Stomach (tissue), 9 donors: Measurements from ENCODE around the gene TSGA10. TPM values are rescaled to one million over a fixed set of nuclear protein-coding genes. Genes with fewer than 3 reads are reported as not detected.
"Not testable (repeated sequence)": the region's sequence is repeated elsewhere in the genome, so short reads cannot be mapped to it uniquely, and the experiment has no call there.

Experiments used
- DNase-seq, 2 donors: peaks; one replicate each; pipeline versions ENCODE4 v3.0.0 to v3.0.0-alpha.2; 2013 to 2019
- H3K27ac ChIP-seq, 5 donors: fragments of 200-600 bp in 4 of 5; sonication (generic) in 4 of 5; one replicate each; pipeline ENCODE4 v1.5.1; 2013 to 2019; ENCODE audit warnings: mild to moderate bottlenecking in 1 of 5, moderate library complexity in 1 of 5
- H3K27me3 ChIP-seq, 3 donors: fragments of 200-600 bp; sonication (generic); one replicate each; pipeline ENCODE4 v1.5.1; 2017 to 2019; ENCODE audit warnings: mixed run types in 1 of 3
- H3K36me3 ChIP-seq, 4 donors: fragments of 200-600 bp; sonication (generic); 1 replicate in 3 of 4; 2 replicates in 1 of 4; pipeline ENCODE4 v1.5.1; 2016 to 2019
- H3K4me1 ChIP-seq, 4 donors: fragments of 200-600 bp; sonication (generic); one replicate each; pipeline ENCODE4 v1.5.1; 2016 to 2019
- H3K4me3 ChIP-seq, 4 donors: fragments of 200-600 bp; sonication (generic) in 3 of 4; one replicate each; pipeline ENCODE4 v1.5.1; 2016 to 2019; ENCODE audit warnings: mild to moderate bottlenecking in 1 of 4
- H3K9me3 ChIP-seq, 4 donors: fragments of 200-600 bp; sonication (generic); one replicate each; pipeline ENCODE4 v1.5.1; 2016 to 2019
- CTCF ChIP-seq, 7 experiments: fragments of 450-650 bp in 4 of 7; fragments of 200-600 bp in 3 of 7; sonication (generic) in 3 of 7; IDR thresholded peaks; one replicate each; pipeline ENCODE4 v1.5.1; 2016 to 2019; ENCODE audit warnings: antibody characterized with exemption in 7 of 7, control low read depth in 2 of 7, mild to moderate bottlenecking in 1 of 7
- EP300 ChIP-seq: sonication (generic); formaldehyde crosslinking; IDR thresholded peaks from one replicate; pipeline ENCODE4 v1.6.1; 2017; ENCODE audit warnings: antibody characterized with exemption
- POLR2A ChIP-seq, 4 donors: fragments of 450-650 bp; IDR thresholded peaks; one replicate each; pipeline ENCODE4 v1.6.1; 2016; ENCODE audit warnings: antibody characterized with exemption in 4 of 4, control low read depth in 2 of 4, mild to moderate bottlenecking in 1 of 4, moderate library complexity in 1 of 4
- POLR2AphosphoS5 ChIP-seq, 3 donors: sonication (generic); formaldehyde crosslinking; IDR thresholded peaks; one replicate each; pipeline ENCODE4 v1.6.1; 2016; ENCODE audit warnings: antibody characterized with exemption in 3 of 3
- WGBS, 5 donors: extraction: QIAGEN DNeasy Blood & Tissue Kit in 3 of 5; methylation state at CpG; one replicate each; pipeline versions ENCODE4 v1.1.5 to v1.1.7; 2013 to 2018; 5-methylcytosine and 5-hydroxymethylcytosine counted together
- intact Hi-C: fragments of 100-400 bp; cut with DNase I; formaldehyde crosslinking; loops from one replicate; pipeline ENCODE4 v1.15.1; 2023; ENCODE audit warnings: low total_unique reads
- polyA plus RNA-seq, 3 donors: library from polyadenylated mRNA; stranded (reverse); fragments of 200-250 nt; gene quantifications; one replicate each; pipeline ENCODE4 v1.2.3, GENCODE V29; 2013
- total RNA-seq, 5 donors: library from RNA; depleted of rRNA; stranded (reverse); fragments of >200 nt; gene quantifications; one replicate each; pipeline versions ENCODE4 v1.1.0 to v1.2.3, GENCODE V29; 2014 to 2016
- donor health status: healthy with polysubstance abuse.
- donor health status: Bipolar disorder and iron deficiency.
- donor health status: healthy.

TSGA10 gene
- total and polyA plus RNA-seq, 8 donors: 1.3 to 19.3 (median 5.4) TPM

- intact Hi-C loops: no loop called here
- Histone ChIP-seq H3K4me1 (peaks cover 4 to 20% (median 18%) of the 10 kb centered on the region in 4 donors), H3K9me3 (peaks cover 0 to 4% (median 0%) of the 10 kb centered on the region in 4 donors), H3K36me3 (no peaks in the 10 kb centered on the region), H3K27ac (no peak overlapping the region), H3K4me3 (no peak overlapping the region), H3K27me3 (no peaks in the 10 kb centered on the region)
- DNase-seq: no peak
- TF ChIP-seq CTCF (IDR thresholded peaks at IDR 0.05): no peak
- no peak for TF ChIP-seq EP300
- no peak for TF ChIP-seq POLR2A (IDR thresholded peaks at IDR 0.05)
- TF ChIP-seq POLR2AphosphoS5 (IDR thresholded peaks at IDR 0.05): no peak
- 94 to 99% (median 98%) methylated on average over 4 of the region's 4 CpGs for WGBS, 5 donors
Observed at GRCh38 chr2:99139003-99139402, 15.7 kb downstream of the TSGA10 start.

GRCh38 chr2:99135044-99135556, 19.6 kb downstream of the TSGA10 start:
- H3K9me3 ChIP-seq: peaks cover 0 to 40% (median 28%) of the 10 kb centered on the region in 4 donors
- H3K4me3 ChIP-seq, DNase-seq, H3K27me3 ChIP-seq, H3K27ac ChIP-seq, H3K36me3 ChIP-seq, H3K4me1 ChIP-seq, intact Hi-C loops: not testable (repeated sequence)
- 88 to 97% (median 96%) methylated on average over 2 of the region's 2 CpGs for WGBS, 5 donors

- H3K4me1 ChIP-seq: no peaks in the 10 kb centered on the region
- peaks cover 14 to 28% (median 23%) of the 10 kb centered on the region in 4 donors for H3K36me3 ChIP-seq
- TF ChIP-seq EP300: no peak
- no peak for TF ChIP-seq POLR2A (IDR thresholded peaks at IDR 0.05)
- no peak for TF ChIP-seq CTCF (IDR thresholded peaks at IDR 0.05)
- no peak for TF ChIP-seq POLR2AphosphoS5 (IDR thresholded peaks at IDR 0.05)
- 75 to 96% (median 90%) methylated on average over 2 of the region's 2 CpGs for WGBS, 5 donors
- H3K9me3 ChIP-seq: peaks cover 0 to 78% (median 59%) of the 10 kb centered on the region in 4 donors
- DNase-seq: no peak
- intact Hi-C loops: no loop called here
- no peak overlapping the region for H3K4me3 ChIP-seq
- H3K27me3 ChIP-seq: no peaks in the 10 kb centered on the region
- no peak overlapping the region for H3K27ac ChIP-seq
Observed at GRCh38 chr2:99127981-99128380, 26.8 kb downstream of the TSGA10 start.

GRCh38 chr2:99112617-99113016, 42.1 kb downstream of the TSGA10 start:
- DNase-seq: no peak
- no peaks in the 10 kb centered on the region for H3K9me3 ChIP-seq
- H3K27ac ChIP-seq: no peak overlapping the region
- TF ChIP-seq POLR2A (IDR thresholded peaks at IDR 0.05) (no peak), POLR2AphosphoS5 (IDR thresholded peaks at IDR 0.05) (no peak), CTCF (IDR thresholded peaks at IDR 0.05) (no peak), EP300 (no peak)
- H3K27me3 ChIP-seq: no peaks in the 10 kb centered on the region
- no peak overlapping the region for H3K4me3 ChIP-seq
- no peaks in the 10 kb centered on the region for H3K36me3 ChIP-seq
- H3K4me1 ChIP-seq: no peaks in the 10 kb centered on the region
- intact Hi-C loops: no loop called here
- 50 to 72% (median 65%) methylated on average over 4 of the region's 4 CpGs for WGBS, 5 donors

- no peak overlapping the region for H3K4me3 ChIP-seq
- H3K27ac ChIP-seq: no peak overlapping the region
- H3K4me1 ChIP-seq: no peaks in the 10 kb centered on the region
- H3K9me3 ChIP-seq: no peaks in the 10 kb centered on the region
- intact Hi-C loops: no loop called here
- no peaks in the 10 kb centered on the region for H3K36me3 ChIP-seq
- no peak for DNase-seq
- 81 to 95% (median 92%) methylated on average over 1 of the region's 1 CpG for WGBS, 5 donors
- H3K27me3 ChIP-seq: no peaks in the 10 kb centered on the region
- no peak for TF ChIP-seq CTCF (IDR thresholded peaks at IDR 0.05)
- TF ChIP-seq EP300: no peak
Observed at GRCh38 chr2:99111945-99112344, 42.8 kb downstream of the TSGA10 start.
